Activated CD4-positive, alpha-beta T cell treated with anti-CD3 and anti-CD28 coated beads for 48 hours (primary cell): ENCODE data around the gene TMEM187.

Source experiments
- DNase-seq: peaks from one replicate; pipeline ENCODE4 v3.0.0-alpha.2; 2020

The TMEM187 gene

GRCh38 chrX:153955228-153955732 is 17.3 kb upstream of the TMEM187 start:
- DNase-seq: no peak

GRCh38 chrX:153956044-153956907 is 16.3 kb upstream of the TMEM187 start:
- DNase-seq: no peak

GRCh38 chrX:153957224-153957623 is 15.3 kb upstream of the TMEM187 start:
- no peak for DNase-seq

GRCh38 chrX:153958605-153959004 is 13.9 kb upstream of the TMEM187 start:
- no peak for DNase-seq

DNA sequence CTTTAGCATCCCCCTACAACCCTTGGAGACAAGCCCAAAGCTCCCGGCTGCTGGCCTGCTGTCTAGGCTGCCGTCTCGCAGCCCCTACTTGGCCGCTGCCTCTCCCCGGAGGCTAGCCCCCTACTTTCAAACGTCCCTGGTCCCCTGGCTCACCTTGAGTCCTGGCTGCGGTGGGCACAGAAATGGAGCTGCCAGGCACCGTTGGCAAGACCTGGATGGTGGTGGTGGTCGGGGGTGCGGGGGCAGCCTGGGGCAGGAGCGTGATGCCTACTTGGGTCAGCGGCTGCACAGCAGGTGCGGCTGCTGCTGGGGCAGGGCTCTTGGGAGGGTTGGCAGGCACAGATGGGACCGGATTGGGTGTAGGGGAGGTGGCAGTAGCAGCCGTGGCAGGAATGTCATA is 12.9 kb upstream of the TMEM187 start:
- no peak for DNase-seq

- no peak for DNase-seq
Measured at GRCh38 chrX:153960077-153960476, 12.5 kb upstream of the TMEM187 start.

DNA sequence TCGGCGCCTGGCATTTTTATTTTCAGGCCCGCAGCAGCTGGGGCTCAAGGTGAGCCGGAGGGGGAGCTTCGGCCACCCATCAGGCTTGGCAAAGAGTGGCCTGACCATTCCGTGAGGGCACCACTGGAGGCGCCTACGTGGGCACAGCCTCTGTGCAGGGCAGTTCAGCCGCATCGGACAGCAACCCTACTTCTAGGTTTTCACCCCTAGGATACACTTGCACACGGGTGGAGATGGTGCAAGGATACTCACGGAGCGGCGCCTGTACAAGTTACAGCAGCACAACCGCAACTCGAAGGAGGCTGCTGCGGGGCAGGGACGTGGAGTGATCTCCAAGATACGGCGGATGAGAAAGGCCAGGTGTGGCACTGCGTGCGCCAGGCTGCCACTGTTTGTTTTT is 11.8 kb upstream of the TMEM187 start:
- no peak for DNase-seq

DNA sequence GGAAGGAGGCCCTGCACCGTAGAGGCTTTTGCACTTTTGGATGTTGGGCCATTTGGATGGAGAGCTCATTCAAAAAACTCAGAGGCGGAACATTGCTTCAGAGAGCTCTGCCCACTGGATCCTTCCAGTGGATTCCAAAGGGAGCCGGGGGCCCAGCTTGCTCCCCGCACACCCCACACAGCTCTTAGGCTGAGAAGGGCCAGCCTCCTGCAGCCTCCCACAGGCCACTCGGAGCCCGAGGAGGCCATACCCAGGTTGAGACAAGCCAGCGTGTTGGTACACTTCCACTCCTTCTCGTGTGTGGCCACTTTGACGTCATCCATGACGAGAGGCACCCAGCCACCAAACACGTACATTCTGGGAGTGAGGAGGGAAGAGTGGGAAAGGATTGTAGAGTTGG is 11.3 kb upstream of the TMEM187 start:
- no peak for DNase-seq

- no peak for DNase-seq
Measured at GRCh38 chrX:153963546-153963945, 9.0 kb upstream of the TMEM187 start.

GRCh38 chrX:153964105-153964504 is 8.4 kb upstream of the TMEM187 start:
- no peak for DNase-seq

GRCh38 chrX:153965406-153965805 is 7.1 kb upstream of the TMEM187 start:
- no peak for DNase-seq

DNA sequence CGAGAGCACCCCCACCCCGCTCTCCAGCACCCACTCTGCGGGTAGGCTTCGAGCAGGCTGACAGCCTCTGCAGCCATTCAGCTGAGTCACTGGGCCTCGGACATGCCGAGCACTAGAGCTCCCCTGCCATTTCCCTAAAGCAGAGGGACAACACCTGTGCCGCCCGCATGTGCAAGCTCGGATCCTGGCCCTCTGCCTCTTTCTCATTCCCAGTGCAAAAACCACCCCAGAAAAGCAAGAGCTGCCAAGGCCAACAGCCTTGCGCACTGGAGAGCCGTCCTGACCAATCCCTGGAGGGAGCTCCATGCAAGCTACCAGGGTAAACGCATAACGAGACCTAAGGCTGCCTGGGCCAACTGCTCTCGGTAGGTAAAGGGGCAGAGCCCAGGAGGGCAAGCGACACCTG is 6.3 kb upstream of the TMEM187 start:
- no peak for DNase-seq

GRCh38 chrX:153966841-153967535 is 5.6 kb upstream of the TMEM187 start:
- DNase-seq: peak; percentile 69

DNA sequence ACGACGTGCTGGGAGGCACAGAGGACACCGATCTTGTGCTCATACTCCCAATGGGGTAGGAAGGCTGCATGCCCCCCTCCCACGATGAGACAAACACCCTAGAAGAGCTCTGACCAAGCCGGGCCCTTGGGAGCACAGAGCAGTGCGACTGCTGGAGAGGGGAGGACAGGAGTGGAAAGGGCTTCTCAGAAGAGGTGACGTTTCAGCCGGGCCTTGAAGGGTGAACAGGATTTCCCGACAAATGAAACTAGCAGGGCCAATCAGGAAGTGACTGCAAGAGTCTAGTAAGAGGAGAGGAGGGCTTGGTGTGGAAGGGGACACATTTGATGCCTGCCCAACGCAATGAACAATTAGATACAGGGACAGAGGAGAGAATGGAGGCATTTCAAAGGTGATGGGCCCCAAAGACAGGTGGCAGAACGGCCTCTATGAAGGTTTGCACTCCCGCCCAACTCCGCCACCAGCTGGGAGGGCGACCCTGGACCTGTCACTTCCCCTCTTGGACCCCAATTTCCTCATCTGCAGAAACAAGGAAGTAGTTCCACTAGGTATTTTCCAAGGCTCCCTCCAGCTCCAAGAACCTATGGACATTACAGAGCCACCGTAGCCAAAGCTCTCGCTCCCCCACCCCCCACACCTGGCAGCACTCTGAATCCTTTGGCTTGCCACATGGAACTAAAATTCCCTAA is 4.9 kb upstream of the TMEM187 start:
- DNase-seq: peak; percentile 49

- no peak for DNase-seq
Measured at GRCh38 chrX:153968255-153968654, 4.3 kb upstream of the TMEM187 start.

- DNase-seq: peak; percentile 50
Measured at GRCh38 chrX:153968754-153969124, 3.8 kb upstream of the TMEM187 start.

DNA sequence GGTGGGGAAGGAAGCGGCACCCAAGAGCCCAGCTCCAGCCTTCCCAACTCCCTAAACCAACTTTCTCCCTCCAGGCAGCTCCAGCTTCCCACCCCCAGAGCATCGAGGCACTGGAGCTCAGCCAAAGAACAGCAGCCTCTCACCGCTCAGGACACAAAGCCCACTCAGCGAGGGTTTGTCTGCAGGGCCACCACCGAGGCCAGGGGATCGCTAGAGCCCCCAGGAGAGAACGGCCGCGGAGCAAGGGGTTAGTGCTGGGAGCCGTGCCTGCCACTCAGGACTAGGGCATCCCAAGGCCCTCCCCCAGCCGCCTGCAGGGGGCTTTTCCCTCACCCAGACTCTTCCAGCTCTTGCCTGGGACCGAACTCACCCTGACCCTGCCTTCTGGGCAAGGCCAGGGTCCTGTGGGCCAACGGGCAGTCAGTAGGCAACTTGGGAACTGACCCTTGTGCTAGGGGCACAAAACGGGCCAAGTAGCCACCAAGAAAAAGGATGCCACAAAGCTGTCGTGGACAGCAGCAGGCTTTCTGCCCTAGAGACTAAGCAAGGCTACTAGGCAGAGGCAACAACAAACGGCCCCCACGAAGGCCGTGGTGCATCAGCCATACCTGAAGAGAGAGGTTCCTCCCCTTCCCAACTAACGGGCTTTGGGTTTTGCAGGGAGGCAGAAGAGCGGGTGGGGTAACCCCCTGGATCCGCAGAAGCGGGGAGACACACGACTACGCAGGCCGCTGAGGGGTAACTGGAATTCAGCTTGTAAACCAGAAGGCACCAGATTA is 3.2 kb upstream of the TMEM187 start:
- no peak for DNase-seq

DNA sequence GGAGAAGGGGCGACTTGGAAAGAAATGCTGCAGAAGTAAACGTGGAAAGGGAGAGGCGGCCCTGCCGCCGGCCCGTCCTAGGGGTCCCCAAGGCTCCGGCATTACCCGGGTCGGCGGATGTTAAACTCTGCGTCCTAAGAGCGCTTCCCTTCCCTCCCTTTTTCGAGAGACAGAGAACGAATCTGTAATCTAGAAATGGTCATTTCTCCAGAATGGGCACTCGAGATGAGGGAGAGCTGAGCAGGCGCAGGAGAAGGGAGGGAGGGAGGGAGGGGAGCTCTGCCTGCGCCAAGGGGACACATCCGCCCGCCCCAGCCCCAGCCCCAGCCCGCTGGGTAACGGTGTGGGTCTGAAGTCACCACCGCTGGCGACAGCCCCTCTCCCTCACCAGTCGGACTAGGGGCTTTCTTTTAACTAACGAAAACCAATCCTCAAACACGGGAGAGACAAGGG is 2.6 kb upstream of the TMEM187 start:
- no peak for DNase-seq

- peak; percentile 43 for DNase-seq
Measured at GRCh38 chrX:153970357-153971123, 2.0 kb upstream of the TMEM187 start.

GRCh38 chrX:153971124-153971449 is 1.5 kb upstream of the TMEM187 start:
- peak; percentile 91 for DNase-seq

- peak; percentile 92 for DNase-seq
Measured at GRCh38 chrX:153971450-153972367, 845 bp upstream of the TMEM187 start, which contains the start of gene HCFC1. Gene HCFC1, minus strand, starts transcription at chrX:153971818. Its CDS starts 978 bp downstream, at chrX:153970840.
